GM19438 (cell line): ENCODE data around the gene DYNC2I2.
"Not testable (repeated sequence)": the region's sequence is repeated elsewhere in the genome, so short reads cannot be mapped to it uniquely, and the experiment has no call there.

Experiments
- ATAC-seq: cut with Tn5 transposase; IDR thresholded peaks from one replicate; pipeline ENCODE4 v1.9.1; 2021; ENCODE audit warnings: low read depth; ENCODE audit not compliant: unreplicated experiment

Gene DYNC2I2

GRCh38 chr9:128621730-128622455, 34.8 kb downstream of the DYNC2I2 start:
- ATAC-seq: no peak

GRCh38 chr9:128619779-128620178, 36.9 kb downstream of the DYNC2I2 start:
- ATAC-seq: no peak

GRCh38 chr9:128619127-128619526, 37.5 kb downstream of the DYNC2I2 start:
- no peak for ATAC-seq

- no peak for ATAC-seq
Measured at GRCh38 chr9:128617943-128618342, 38.7 kb downstream of the DYNC2I2 start.

GRCh38 chr9:128615571-128615970, 41.1 kb downstream of the DYNC2I2 start:
- no peak for ATAC-seq

- ATAC-seq: no peak
Measured at GRCh38 chr9:128614728-128615127, 41.9 kb downstream of the DYNC2I2 start.

- no peak for ATAC-seq
Measured at GRCh38 chr9:128611600-128612394, 44.9 kb downstream of the DYNC2I2 start.

GRCh38 chr9:128610897-128611296, 45.8 kb downstream of the DYNC2I2 start:
- ATAC-seq: no peak

GRCh38 chr9:128607642-128608350, 48.9 kb downstream of the DYNC2I2 start:
- no peak for ATAC-seq

- ATAC-seq: no peak
Measured at GRCh38 chr9:128603697-128604096, 53.0 kb downstream of the DYNC2I2 start.

- ATAC-seq: no peak
Measured at GRCh38 chr9:128600099-128600498, 56.5 kb downstream of the DYNC2I2 start.

- no peak for ATAC-seq
Measured at GRCh38 chr9:128595471-128595870, 61.2 kb downstream of the DYNC2I2 start.

GRCh38 chr9:128593856-128594255, 62.8 kb downstream of the DYNC2I2 start:
- ATAC-seq: no peak

GRCh38 chr9:128593039-128593438, 63.6 kb downstream of the DYNC2I2 start:
- ATAC-seq: no peak

- no peak for ATAC-seq
Measured at GRCh38 chr9:128588581-128589233, 67.9 kb downstream of the DYNC2I2 start.

GRCh38 chr9:128587453-128587852, 69.2 kb downstream of the DYNC2I2 start:
- no peak for ATAC-seq

- not testable (repeated sequence) for ATAC-seq
Measured at GRCh38 chr9:128586934-128587333, 69.7 kb downstream of the DYNC2I2 start.

GRCh38 chr9:128585155-128585554, 71.5 kb downstream of the DYNC2I2 start:
- ATAC-seq: not testable (repeated sequence)
